ENCODE data around the gene TTC7B.

Gene TTC7B

DNA sequence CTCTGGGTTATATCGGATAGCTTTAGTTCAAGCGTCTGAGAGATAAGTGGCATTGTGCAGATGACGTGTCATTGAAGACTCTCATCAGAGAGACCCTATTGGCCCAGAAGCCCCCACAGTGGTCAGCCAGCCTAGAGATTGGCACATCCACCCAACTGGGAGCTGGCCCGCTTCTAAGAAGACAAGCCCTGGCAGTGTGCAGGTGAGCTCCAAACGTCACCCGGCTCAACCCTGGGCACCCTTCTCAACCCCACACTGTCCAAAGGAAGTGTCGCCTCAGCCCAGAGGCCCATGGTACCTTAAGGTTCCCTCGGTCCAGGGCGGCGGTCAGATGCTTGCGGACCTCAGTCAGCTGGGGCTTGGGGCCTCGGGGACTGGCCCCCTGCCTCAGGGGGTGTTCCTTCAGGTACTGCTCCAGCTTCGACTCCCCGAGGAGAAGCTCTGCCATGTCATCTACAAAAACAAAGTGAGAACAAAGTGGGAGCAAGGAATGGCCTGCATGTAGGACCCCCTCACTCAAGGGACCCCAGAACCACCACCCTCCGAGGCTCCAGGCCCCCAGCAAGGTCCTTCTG, 30.3 kb downstream of the TTC7B start:
- H3K27ac ChIP-seq = no peak overlapping the region
- CTCF ChIA-PET = no interaction called here
- TF ChIP-seq, protein P1, sequence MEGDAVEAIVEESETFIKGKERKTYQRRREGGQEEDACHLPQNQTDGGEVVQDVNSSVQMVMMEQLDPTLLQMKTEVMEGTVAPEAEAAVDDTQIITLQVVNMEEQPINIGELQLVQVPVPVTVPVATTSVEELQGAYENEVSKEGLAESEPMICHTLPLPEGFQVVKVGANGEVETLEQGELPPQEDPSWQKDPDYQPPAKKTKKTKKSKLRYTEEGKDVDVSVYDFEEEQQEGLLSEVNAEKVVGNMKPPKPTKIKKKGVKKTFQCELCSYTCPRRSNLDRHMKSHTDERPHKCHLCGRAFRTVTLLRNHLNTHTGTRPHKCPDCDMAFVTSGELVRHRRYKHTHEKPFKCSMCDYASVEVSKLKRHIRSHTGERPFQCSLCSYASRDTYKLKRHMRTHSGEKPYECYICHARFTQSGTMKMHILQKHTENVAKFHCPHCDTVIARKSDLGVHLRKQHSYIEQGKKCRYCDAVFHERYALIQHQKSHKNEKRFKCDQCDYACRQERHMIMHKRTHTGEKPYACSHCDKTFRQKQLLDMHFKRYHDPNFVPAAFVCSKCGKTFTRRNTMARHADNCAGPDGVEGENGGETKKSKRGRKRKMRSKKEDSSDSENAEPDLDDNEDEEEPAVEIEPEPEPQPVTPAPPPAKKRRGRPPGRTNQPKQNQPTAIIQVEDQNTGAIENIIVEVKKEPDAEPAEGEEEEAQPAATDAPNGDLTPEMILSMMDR (conservative IDR thresholded peaks at IDR 0.05; ENCODE audit: low read depth) = no peak
- POLR2A ChIA-PET (ENCODE audit: low non-redundant PET) = no interaction called here
- no peak for DNase-seq (ENCODE audit: low spot score)

DNA sequence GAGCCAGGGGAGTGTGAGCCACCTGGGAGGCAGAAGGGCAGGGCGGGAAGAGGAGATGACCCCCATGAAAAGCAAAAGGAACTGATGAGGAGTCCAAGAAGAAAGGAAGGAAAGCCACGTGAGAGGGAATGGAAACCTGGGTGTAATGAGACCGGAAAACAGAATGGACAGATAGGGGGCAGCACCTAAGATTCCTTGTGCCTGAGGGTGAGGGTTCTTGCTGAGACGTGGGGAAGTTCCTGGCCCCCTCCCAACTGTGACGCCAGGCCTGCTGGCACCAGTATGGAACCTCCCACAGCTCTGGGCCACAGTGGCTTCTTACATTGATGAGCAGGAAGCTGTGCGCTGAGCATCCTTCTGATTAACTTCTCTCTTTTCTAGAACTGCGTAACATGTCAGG, 30.8 kb downstream of the TTC7B start:
- no peak overlapping the region for H3K27ac ChIP-seq
- DNase-seq (ENCODE audit: low spot score) = no peak
- POLR2A ChIA-PET (ENCODE audit: low non-redundant PET) = no interaction called here
- CTCF ChIA-PET = no interaction called here
- TF ChIP-seq, protein P1 (conservative IDR thresholded peaks at IDR 0.05; ENCODE audit: low read depth) = no peak

DNA sequence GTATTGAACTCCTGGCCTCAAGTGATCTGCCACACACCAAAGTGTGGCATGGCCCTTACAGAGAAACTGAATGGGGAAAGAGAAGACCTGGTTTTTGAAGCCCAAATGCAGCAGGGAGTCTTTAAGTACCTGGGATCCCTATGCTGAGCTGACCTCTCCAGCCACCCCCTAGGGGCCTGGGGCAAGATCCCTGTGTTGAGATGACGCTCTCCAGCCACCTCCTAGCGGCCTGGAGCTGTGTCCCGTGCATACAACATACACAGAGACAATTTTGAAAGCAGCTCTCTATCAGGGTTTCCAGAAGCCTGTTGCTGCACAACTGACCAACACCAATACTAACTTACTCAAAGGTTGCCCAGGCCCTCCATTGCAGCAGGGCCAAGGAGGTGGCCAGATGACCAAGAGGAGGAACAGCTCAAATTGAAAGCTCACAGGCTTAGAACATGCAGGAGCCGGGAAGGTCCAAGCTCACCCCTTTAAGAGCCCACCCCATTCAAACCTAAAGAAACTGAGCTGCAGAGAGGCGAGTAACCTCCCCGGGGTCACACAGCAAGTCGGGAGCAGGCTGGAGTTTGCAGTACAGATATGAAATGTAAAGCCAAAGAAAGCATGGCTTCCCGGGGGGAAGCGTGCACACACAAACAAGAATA, 31.5 kb downstream of the TTC7B start:
- DNase-seq (ENCODE audit: low spot score) = no peak

DNA sequence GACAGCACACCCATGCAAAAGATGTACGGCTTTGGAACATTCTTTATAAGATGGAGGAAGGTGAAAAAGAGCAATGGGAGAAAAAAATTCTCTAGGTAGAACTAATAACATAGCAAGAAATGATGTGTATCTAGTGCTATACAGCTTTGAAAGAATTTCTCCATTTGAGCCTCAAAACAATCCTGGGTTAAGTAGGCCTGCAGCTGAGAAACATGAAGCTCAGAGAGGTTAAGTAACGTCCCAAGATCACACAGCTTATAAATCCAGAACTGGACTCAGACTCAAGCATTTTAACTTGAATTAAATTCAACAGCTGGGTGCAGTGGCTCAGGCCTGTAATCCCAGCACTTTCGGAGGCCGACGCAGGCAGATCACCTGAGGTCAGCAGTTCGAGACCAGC, 32.9 kb downstream of the TTC7B start:
- no peak overlapping the region for H3K27ac ChIP-seq
- ChIA-PET CTCF (interaction anchor here (0.7 kb wide), 1 partner anchor 356 kb away, joined by 5 read pairs; no protein-coding TSS in a partner anchor), POLR2A (ENCODE audit: low non-redundant PET) (no interaction called here)
- no peak for DNase-seq (ENCODE audit: low spot score)
- TF ChIP-seq, protein P1 (conservative IDR thresholded peaks at IDR 0.05; ENCODE audit: low read depth) = no peak

More for the DNA sequence above, 31.5 kb downstream of the TTC7B start:
- ChIA-PET POLR2A (ENCODE audit: low non-redundant PET) (no interaction called here), CTCF (no interaction called here)
- TF ChIP-seq, protein P1 (conservative IDR thresholded peaks at IDR 0.05; ENCODE audit: low read depth) = no peak
- no peak overlapping the region for H3K27ac ChIP-seq

DNA sequence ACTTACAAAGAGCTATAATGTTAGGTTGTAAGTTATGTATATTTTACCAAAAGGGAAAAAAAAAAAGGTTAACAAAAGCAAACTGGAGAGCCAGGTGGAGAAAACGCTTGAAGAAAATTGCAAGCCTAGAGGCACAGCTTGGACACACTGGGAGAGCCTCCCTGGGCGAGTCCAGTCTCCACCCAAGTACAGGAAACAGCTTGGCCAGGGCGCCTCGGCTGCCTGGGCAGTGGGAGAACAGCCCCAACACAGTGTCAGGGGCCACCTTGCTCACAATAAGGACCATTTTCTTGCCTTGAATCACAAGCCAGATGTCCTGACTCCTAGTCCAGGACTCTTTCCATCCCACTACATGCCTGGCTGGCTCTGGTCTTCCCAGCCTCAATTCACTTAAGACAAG, 33.3 kb downstream of the TTC7B start:
- CTCF ChIA-PET = interaction anchor here (0.6 to 0.7 kb wide), 3 partner anchors 196 to 484 kb away, joined by 4 to 6 read pairs (median 5); no protein-coding TSS in a partner anchor
- POLR2A ChIA-PET (ENCODE audit: low non-redundant PET) = no interaction called here
- H3K27ac ChIP-seq = no peak overlapping the region
- TF ChIP-seq, protein P1 (conservative IDR thresholded peaks at IDR 0.05; ENCODE audit: low read depth) = no peak
- no peak for DNase-seq (ENCODE audit: low spot score)

DNA sequence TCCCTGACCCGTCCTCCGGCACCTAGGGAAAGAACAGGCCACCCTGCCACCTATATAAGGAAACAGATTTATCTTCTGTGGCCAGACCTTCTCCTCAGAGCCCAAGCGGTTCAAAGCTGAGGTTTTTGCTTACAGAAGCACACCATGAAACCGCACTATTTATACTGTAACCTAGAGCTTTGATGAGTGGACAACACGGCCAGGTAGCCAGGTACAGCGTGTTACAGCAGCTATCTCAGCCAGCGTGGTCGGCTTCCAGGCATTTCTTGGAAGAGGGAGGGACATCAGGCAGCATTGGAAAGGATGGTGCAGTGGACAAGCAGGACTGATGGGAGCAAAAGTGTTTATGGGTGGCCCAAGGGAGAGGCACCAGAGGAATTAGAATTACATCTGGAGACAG, 34.4 kb downstream of the TTC7B start:
- DNase-seq (ENCODE audit: low spot score) = no peak
- ChIA-PET CTCF (interaction anchor here (0.6 kb wide), 2 partner anchors 249 to 431 kb away, joined by 3 read pairs; no protein-coding TSS in a partner anchor), POLR2A (ENCODE audit: low non-redundant PET) (no interaction called here)
- TF ChIP-seq, protein P1 (conservative IDR thresholded peaks at IDR 0.05; ENCODE audit: low read depth) = no peak
- peak overlapping the region; percentile 13; the same call in 1 of the 2 replicates for H3K27ac ChIP-seq

Measured in RWPE1 (cell line).